Mucosa of descending colon (tissue), 3 donors: ENCODE measurements around the gene TAGLN. TPM values are rescaled to one million over a fixed set of nuclear protein-coding genes. Genes with fewer than 3 reads are reported as not detected.

Experiments
- ATAC-seq: fragments of 200-7000 bp; cut with Tn5 transposase; one replicate; pipeline ENCODE4 v1.9.1; 2020; ENCODE audit warnings: mild to moderate bottlenecking, moderate library complexity
- DNase-seq, 3 donors: peaks; one replicate each; pipeline ENCODE4 v3.0.0-alpha.2; 2020
- H3K36me3 ChIP-seq: fragments of 200-600 bp; one replicate; pipeline ENCODE4 v1.8.0; 2021; ENCODE audit warnings: low read depth, mild to moderate bottlenecking
- H3K4me1 ChIP-seq: fragments of 200-600 bp; one replicate; pipeline ENCODE4 v1.8.0; 2021; ENCODE audit warnings: low read depth, mild to moderate bottlenecking
- H3K4me3 ChIP-seq: fragments of 200-600 bp; one replicate; pipeline ENCODE4 v1.8.0; 2021; ENCODE audit warnings: mild to moderate bottlenecking
- H3K9me3 ChIP-seq: fragments of 200-600 bp; one replicate; pipeline ENCODE4 v1.8.0; 2021; ENCODE audit warnings: mild to moderate bottlenecking
- intact Hi-C, 2 donors: fragments of 100-400 bp; cut with DNase I in 1 of 2; cut with micrococcal nuclease in 1 of 2; formaldehyde crosslinking; loops; one replicate each; pipeline versions ENCODE4 v1.11.0 to v1.11.1; 2022; cut with DNase I, micrococcal nuclease
- total RNA-seq, 3 donors: library from RNA; stranded (reverse); fragmentation: NEBNext Ultra II Directional in 2 of 3; extraction: Animal tissue kit (Norgen Biotek cat#: 25700) in 2 of 3; gene quantifications; one replicate each; pipeline versions ENCODE4 v1.2.1 to v1.2.4, GENCODE V29; 2021 to 2023
- TF ChIP-seq, protein P1 (sequence below): fragments of 200-600 bp; IDR thresholded peaks from one replicate; pipeline ENCODE4 v1.8.0; 2022; ENCODE audit warnings: antibody characterized with exemption, mild to moderate bottlenecking
- donor health status: DM: no; HTN: no; CAD: no; lungs with moderate emphysema.
- donor health status: DM: no; HTN: no; CAD: no.
- donor health status: DM: no; HTN: yes; CAD: no.

The TAGLN gene
- total RNA-seq, 3 donors from 2014 or later, result 126 to 3,893 (median 593) TPM

DNA sequence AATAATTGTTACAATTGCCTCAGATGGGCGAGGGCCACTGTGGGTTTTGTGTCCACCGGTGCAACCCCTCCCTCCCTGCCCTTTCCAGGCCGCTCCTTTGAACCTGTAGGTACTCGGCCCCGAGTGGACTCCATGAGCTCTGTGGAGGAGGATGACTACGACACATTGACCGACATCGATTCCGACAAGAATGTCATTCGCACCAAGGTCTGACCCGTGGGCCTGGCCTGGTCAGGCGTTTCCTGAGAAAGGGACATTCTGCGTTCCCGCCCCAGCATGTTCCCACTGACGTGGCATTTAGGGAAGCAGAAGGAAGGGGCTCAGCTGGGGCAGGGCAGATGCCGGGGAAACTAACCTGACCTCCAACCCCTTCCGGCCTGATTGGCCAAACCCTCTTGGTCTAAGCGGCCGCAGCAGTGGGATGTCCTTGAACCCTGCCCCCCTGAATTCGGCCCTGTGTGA lies 10.5 kb upstream of the TAGLN start:
- Histone ChIP-seq H3K4me3 (no peak overlapping the region), H3K4me1 (no peaks in the 10 kb centered on the region), H3K36me3 (peaks cover 7% of the 10 kb centered on the region), H3K9me3 (no peaks in the 10 kb centered on the region)
- TF ChIP-seq, protein P1, sequence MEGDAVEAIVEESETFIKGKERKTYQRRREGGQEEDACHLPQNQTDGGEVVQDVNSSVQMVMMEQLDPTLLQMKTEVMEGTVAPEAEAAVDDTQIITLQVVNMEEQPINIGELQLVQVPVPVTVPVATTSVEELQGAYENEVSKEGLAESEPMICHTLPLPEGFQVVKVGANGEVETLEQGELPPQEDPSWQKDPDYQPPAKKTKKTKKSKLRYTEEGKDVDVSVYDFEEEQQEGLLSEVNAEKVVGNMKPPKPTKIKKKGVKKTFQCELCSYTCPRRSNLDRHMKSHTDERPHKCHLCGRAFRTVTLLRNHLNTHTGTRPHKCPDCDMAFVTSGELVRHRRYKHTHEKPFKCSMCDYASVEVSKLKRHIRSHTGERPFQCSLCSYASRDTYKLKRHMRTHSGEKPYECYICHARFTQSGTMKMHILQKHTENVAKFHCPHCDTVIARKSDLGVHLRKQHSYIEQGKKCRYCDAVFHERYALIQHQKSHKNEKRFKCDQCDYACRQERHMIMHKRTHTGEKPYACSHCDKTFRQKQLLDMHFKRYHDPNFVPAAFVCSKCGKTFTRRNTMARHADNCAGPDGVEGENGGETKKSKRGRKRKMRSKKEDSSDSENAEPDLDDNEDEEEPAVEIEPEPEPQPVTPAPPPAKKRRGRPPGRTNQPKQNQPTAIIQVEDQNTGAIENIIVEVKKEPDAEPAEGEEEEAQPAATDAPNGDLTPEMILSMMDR, result no peak
- ATAC-seq (no peak), DNase-seq (peak in 2 of 3 donors; percentile 39 to 62)
- intact Hi-C loops, result no loop called here

DNA sequence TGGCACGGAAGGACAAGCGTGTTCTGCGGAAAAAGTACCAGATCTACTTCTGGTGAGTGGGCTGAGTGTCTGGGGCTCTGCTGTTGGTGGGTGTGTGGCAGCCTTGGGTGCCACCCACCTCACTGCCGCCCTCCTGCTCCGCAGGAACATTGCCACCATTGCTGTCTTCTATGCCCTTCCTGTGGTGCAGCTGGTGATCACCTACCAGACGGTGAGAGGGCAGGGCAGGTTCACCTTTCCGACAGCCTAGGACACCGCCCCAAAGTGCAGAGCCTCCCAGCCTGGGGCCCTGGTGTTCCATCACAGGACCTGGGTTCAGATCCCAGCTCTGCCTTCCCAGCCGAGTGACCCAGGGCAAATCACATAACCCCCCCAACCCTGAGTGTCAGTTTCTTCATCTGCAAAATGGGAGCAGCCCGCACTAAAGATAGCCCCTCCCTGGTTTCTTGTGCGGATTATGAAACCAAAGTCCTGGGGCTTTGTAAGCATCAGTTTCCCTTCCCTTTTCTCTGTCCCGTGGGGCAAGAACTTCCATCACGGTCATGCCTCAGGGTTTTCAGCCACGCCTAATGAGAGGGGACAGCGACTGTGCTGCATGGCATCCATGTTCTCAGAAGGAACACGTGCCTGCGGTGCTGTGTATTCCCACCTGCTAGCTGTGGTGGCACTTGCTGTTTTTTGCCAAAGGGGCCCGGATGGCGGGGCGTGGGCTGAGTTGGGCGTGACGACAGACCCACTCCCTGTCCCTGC lies 9.8 kb upstream of the TAGLN start:
- ATAC-seq, result peak; percentile 27
- intact Hi-C loops, result no loop called here

DNA sequence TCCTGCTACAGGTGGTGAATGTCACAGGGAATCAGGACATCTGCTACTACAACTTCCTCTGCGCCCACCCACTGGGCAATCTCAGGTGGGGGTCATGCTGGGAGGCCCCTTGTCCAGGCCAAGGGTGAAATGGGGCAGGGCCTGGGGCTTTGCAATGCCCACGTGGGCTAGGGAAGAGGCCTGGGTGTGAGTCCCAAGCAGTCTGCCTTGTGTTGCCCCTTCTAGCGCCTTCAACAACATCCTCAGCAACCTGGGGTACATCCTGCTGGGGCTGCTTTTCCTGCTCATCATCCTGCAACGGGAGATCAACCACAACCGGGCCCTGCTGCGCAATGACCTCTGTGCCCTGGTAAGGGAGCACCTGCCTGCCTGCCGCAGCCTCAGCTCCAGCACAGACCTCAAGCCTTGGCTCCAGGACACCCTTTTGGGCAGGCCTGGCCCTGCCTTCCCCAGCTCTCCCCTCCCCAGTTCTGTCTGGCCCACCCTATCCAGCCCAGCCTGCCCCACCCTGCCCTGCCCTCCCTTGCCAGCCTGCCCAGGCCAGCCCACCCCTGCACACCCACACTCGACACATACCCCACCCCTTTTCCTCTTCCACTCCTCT lies 9.1 kb upstream of the TAGLN start:
- ATAC-seq, result no peak
- no peaks in the 10 kb centered on the region for H3K9me3 ChIP-seq
- peaks cover 6% of the 10 kb centered on the region for H3K4me1 ChIP-seq
- intact Hi-C loops, result no loop called here
- peaks cover 7% of the 10 kb centered on the region for H3K36me3 ChIP-seq
- DNase-seq, result peak in 1 of 3 donors; percentile 47
- no peak overlapping the region for H3K4me3 ChIP-seq
- TF ChIP-seq, protein P1, result no peak

More for the DNA sequence above, 9.8 kb upstream of the TAGLN start:
- Histone ChIP-seq H3K36me3 (peaks cover 7% of the 10 kb centered on the region), H3K4me3 (no peak overlapping the region), H3K9me3 (no peaks in the 10 kb centered on the region), H3K4me1 (peaks cover 3% of the 10 kb centered on the region)
- TF ChIP-seq, protein P1, result no peak
- DNase-seq, result peak in 2 of 3 donors; percentile 41 to 69

DNA sequence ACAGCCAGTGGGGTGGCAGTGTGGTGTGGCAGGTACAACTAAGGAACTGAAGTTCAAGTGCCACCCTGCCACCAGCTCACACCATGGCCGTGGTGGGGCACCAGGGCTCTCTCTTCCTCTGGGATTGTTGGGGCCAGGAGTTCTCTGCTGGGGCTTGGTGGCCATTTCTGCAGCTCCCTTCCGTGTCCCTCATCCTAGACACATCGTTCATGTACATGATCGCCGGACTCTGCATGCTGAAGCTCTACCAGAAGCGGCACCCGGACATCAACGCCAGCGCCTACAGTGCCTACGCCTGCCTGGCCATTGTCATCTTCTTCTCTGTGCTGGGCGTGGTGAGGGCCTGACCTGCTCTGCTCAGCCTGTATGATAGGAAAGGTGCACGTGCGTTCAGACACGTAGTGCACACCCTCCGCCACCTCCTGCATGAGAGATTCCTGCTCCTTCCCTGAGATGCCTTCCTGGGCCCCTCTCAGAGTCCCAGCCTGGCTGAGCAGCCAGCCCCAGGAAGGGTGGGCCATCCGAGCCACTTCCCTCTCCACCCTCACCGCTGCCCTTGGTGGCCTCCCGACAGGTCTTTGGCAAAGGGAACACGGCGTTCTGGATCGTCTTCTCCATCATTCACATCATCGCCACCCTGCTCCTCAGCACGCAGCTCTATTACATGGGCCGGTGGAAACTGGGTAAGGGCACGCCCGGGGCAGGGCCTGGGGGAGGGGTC lies 7.3 kb upstream of the TAGLN start:
- TF ChIP-seq, protein P1, result no peak
- ATAC-seq, result no peak
- Histone ChIP-seq H3K9me3 (no peaks in the 10 kb centered on the region), H3K36me3 (peaks cover 7% of the 10 kb centered on the region), H3K4me3 (no peak overlapping the region), H3K4me1 (peaks cover 10% of the 10 kb centered on the region)
- intact Hi-C loops, result no loop called here
- peak in 1 of 3 donors; percentile 25 for DNase-seq

DNA sequence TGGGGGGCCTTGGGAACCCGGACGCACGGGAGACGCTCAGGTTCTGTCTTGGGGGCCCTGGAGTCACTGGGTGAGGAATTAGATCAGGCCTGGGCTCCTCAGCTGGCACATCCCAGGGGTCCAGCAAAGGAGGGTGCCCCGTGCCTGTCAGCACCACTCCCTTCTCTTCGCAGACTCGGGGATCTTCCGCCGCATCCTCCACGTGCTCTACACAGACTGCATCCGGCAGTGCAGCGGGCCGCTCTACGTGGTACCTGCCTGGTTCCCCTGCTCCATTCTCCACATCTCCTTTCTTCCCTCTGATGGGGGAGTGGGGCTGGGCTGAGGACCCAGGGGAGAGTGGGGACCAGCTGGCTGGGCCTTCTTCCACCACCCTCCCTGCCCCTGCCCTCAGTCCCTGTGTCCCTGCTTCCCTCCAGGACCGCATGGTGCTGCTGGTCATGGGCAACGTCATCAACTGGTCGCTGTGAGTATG lies 6.7 kb upstream of the TAGLN start:
- ATAC-seq, result no peak
- H3K9me3 ChIP-seq, result no peaks in the 10 kb centered on the region
- H3K4me1 ChIP-seq, result peaks cover 14% of the 10 kb centered on the region
- TF ChIP-seq, protein P1, result no peak
- H3K36me3 ChIP-seq, result peaks cover 7% of the 10 kb centered on the region
- H3K4me3 ChIP-seq, result no peak overlapping the region
- intact Hi-C loops, result no loop called here
- peak in 1 of 3 donors; percentile 16 for DNase-seq
